ENCODE results near the gene PLB1.

PLB1 gene

GRCh38 chr2:28566521-28567041, 70.7 kb downstream of the PLB1 start:
- peak; percentile 94 for DNase-seq

- peak; percentile 69 for DNase-seq
Measured at GRCh38 chr2:28567061-28567471, 71.2 kb downstream of the PLB1 start.

DNA sequence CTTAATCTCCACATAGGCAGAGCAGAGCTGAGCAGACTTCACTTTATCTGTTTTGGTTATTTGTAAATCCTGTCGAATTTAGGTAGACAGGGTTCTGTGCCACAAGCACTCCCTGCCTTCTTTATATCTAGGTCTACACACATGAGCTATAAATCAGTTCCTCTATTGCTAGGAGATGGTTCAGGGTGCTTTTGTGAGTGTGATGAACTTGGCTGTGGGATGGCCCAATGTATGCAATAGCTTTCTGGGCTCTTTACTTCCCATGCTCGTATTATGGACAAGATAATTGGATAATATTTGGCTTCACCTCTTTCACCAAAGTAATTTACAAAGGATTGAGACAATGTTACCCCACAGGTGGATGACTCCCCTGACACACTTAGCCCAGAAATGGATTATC, 72.2 kb downstream of the PLB1 start:
- no peak for DNase-seq

DNA sequence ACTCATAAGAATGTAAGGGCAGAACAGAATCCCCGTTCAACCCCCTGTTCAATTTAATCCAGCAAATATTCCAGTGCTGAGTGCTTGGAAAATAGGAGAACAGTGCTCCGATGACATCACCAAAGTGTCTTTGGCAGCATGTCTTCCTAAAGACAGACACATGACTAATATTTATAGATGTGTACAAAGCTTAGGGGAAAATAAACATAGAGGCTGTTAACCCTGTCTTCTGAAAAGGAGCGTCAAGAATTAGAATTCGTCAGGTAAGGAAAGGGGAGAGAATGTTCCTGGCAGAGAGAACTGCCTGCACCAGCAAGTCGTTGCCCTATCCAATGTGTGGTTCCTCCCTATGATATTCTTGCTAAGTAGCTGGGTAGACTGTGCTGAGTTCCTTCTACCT, 72.7 kb downstream of the PLB1 start:
- DNase-seq = no peak

DNA sequence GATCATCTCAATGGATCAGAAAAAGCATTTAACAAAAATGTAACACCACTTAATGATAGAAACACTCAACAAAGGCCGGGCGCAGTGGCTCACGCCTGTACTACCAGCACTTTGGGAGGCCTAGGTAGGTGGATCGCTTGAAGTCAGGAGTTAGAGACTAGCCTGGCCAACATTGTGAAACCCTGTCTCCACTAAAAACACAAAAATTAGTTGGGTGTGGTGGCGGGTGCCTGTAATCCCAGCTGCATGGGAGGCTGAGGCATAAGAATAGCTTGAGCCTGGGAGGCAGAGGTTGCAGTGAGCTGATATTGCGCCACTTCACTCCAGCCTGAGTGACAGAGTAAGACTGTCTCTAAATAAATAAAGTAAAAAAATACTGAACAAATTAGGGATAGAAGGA, 74.6 kb downstream of the PLB1 start:
- DNase-seq = no peak

DNA sequence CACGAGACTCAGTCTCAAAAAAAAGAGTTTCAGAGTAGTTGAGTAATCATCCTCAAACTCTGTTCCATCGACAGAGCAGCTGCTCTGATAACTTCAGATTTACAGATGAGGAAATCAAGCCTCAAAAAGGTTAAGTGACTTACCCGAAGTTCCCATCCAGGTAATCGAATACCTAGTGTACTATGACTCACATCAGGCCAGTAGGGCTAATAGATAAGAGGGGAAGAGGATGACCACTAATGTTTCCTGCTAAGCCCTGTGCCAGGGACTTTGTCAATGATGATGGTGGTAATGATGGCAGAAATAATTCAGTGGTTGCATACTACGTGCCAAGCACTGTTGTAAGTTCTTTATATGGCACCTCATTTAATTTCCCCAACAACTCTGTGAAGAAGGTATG, 80.9 kb downstream of the PLB1 start:
- no peak for DNase-seq

DNA sequence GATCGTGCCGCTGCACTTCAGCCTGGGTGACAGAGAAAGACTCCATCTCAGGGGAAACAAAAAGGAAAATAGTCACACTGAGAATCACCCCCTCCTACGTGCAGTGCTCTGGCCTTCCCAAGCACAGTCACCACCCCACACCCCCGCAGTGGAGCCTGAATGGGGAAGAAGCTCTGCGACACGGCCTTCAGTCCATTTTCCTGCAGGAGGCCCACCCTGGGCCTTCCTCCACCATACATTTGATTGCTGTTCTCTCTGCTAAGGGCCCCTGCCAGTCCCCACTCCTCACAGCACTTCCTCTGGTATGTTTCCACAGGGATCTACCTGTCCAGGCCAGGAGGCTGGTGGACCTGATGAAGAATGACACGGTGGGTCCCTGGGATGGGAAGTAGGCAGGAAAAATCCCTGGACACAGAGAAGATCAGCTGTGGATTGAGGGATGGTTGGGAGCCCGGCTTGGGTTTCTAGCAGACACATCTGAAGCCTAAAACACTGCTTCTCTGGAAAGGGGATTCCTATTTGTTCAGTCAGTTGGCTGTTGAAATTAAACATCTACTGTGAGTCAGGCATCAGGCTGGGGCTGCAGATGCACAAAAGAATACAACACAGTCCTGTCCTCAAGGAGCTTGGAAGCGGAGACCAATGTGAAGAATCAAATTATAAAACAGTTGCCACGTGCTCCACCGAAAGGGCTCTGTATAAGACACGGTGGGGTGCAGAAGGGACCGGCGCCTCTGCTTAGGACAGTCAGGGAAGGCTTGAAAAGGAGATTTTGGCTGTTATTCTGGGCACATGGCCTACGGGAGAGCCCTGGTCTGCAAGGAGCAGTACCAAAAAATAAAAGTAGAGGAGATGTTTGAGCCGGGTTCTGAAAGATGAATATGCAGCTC, 82.2 kb downstream of the PLB1 start:
- no peak for DNase-seq

GRCh38 chr2:28578774-28579173, 82.9 kb downstream of the PLB1 start:
- no peak for DNase-seq

DNA sequence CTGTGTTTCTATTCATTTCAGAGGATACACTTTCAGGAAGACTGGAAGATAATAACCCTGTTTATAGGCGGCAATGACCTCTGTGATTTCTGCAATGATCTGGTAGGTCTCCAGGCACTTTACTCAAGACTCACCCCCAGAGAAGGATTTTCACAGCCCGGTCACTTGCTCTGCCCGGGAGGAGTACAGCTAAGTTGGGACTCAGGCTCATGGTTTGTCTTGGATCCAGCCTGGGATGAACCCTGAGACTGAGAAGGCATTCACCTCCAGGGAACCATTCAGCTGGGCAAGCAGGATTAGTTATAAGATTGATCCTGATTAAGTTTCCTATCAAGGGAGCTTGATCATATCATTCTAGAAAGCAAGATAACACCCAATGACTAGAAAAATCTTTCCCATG, 83.7 kb downstream of the PLB1 start:
- no peak for DNase-seq

- DNase-seq = no peak
Measured at GRCh38 chr2:28580078-28580477, 84.2 kb downstream of the PLB1 start.

- DNase-seq = no peak
Measured at GRCh38 chr2:28581312-28581711, 85.5 kb downstream of the PLB1 start.

DNA sequence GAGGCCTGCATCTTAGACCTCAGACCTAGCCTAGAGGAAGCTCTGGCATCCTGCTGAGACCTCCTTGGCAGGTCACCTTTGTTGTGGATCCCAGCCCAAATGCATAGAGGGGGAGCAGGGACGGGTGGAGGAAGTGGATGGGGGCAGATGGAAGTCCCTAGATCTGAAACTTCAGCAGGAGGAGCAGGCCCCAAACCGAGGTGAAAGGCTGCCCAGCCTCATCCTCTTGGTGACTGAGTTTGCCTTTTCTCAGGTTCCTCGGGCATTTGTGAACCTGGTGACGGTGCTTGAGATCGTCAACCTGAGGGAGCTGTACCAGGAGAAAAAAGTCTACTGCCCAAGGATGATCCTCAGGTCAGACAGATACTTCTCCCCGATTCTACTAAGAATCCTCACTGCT, 86.3 kb downstream of the PLB1 start:
- DNase-seq = no peak

DNA sequence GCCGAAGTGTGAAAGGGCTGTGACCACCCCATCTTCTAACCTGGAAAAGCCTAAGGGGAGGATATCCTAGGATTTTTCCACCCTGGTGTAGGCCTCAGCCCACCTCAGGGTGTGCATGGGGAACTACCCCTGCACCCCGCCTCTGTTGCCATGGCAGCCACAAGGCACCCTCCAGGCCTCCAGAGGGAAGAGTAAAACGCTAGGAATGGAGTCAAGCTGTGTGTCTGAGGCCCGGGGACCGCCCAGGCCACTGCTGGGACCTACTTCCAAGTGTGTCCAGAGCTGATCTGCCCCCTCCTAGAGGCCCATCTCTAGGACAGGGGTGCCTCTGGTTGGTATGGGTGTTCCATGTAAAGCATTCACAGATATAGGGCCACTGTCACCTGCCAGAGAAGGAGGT, 86.7 kb downstream of the PLB1 start:
- no peak for DNase-seq

- DNase-seq = peak; percentile 57
Measured at GRCh38 chr2:28583899-28584553, 88.2 kb downstream of the PLB1 start.

DNA sequence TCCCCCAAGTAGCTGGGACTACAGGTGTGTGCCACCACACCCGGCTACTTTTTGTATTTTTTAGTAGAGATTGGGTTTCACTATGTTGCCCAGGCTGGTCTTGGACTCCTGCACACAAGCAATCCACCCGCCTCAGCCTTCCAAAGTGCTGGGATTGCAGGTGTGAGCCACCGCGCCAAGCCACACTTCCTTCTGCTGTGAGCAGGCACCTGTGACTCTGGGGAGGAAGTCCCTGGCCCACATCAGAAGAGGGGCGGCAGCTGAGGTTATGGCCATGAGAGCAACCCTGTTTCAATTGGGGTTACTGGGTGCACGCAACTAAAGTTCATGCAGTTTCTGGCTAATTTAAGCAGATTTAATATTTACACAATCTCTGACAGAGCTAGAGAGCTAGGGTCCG, 91.0 kb downstream of the PLB1 start:
- no peak for DNase-seq

- DNase-seq = peak; percentile 71
Measured at GRCh38 chr2:28587526-28588291, 91.8 kb downstream of the PLB1 start.

GRCh38 chr2:28588292-28588670, 92.4 kb downstream of the PLB1 start:
- DNase-seq = no peak

DNA sequence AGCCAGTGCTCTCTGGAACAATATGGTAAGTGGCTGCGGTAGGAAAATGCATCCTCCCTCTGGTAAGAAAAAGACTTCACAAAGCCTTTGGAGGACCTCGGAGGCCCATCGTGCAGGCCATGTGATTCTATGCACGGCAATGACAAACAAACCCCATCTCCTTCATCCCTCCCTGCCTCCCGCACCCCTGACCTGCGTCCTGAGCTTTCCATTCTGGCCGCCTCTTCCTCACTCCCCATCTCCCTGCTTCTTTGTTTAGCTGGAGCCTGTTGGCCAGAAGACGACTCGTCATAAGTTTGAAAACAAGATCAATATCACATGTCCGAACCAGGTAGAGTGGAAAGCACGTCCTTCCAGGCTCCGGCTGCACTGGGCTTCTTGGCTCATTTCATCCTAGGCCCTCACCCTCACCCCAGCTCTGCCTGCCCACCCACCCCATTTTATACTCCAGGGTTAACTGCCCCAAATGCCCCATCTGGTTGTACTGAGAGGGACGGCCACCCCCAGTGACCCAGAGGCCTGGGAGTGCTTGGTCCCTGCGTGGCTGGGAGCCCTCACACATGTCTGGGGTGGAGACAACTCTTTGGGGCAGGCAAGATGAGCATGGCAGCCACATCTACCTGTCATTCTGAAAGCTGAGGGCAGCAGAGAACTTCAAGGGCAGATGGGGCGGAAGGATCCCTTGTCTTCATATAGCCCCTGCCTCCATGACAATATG, 94.0 kb downstream of the PLB1 start:
- DNase-seq = no peak

DNA sequence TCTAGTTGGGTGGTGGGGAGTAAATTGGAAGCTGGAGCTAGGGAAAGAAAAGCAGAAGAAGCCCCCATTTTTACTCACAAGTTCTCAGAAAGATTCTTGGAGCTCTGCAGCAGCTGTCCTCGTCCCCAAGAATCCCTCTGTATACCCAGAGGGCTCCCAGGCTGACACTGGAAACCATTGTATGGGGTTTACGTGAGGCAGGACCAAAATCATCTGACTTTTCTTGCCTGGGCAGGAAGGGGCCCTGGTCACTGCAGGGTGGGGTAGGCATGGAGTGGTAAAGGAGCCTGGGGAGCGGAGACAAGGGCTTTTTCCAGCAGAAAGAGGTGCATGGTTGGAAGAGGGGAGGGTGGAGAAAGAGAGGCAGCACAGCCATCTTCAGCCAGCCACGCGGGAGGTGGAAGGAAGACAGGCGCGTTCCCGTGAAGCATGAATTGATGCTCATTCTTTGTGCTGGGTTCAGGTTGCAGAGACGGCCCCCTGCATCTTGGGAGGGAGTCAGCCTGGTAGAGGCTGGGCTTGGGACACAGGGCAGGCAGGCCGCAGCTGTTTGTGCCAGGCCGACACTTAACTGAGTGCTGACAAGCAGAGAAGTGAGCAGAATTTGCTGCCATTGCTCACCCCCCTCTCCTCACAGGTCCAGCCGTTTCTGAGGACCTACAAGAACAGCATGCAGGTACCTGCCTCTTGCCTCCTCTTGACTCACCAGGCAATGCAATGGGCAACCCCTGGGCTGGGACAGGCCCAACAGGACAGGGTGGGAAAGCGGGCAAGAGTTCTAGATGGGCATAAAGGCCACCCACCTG, 94.8 kb downstream of the PLB1 start:
- peak; percentile 51 for DNase-seq

GRCh38 chr2:28591711-28592335, 96.0 kb downstream of the PLB1 start:
- DNase-seq = no peak

- no peak for DNase-seq
Measured at GRCh38 chr2:28592481-28592880, 96.6 kb downstream of the PLB1 start.

Data from retina (tissue), 1 donor.